A673 (cell line): ENCODE measurements around the gene TMEM184B. TPM values are rescaled to one million over a fixed set of nuclear protein-coding genes. Genes with fewer than 3 reads are reported as not detected.

Experiments used
- BruUV-seq: library from RNA; stranded (reverse); fragments of 400-500 nt; replicated peaks from 2 replicates; lab custom pipeline; 2021; lab: Mats Ljungman, UMichigan
- CTCF ChIA-PET: fragments of 300-600 bp; sonication (Branson Sonifier 250); formaldehyde crosslinking; loops from one replicate; lab custom pipeline; 2022; ENCODE audit warnings: antibody characterized with exemption; lab: Charles Lee
- POLR2A ChIA-PET: fragments of 300-600 bp; sonication (Branson Sonifier 250); formaldehyde crosslinking; loops from one replicate; lab custom pipeline; 2022; ENCODE audit warnings: antibody characterized with exemption; ENCODE audit not compliant: low non-redundant PET; lab: Charles Lee
- DNase-seq: peaks from one replicate; pipeline ENCODE4 v3.0.0-alpha.2; 2015; ENCODE audit warnings: low spot score
- H3K27ac ChIP-seq: fragments of 200-600 bp; sonication (generic); 2 replicates; pipeline ENCODE4 v1.5.1; 2016; ENCODE audit warnings: mixed run types, low read depth, mild to moderate bottlenecking, mixed read lengths, antibody characterized with exemption, low read length; ENCODE audit not compliant: poor library complexity, severe bottlenecking
- H3K27me3 ChIP-seq: fragments of 200-600 bp; sonication (generic); replicated peaks from 2 replicates; pipeline ENCODE4 v1.6.1; 2017; ENCODE audit warnings: mixed run types, low read depth, mild to moderate bottlenecking, mixed read lengths, antibody characterized with exemption, low read length; ENCODE audit not compliant: insufficient read depth, poor library complexity
- H3K36me3 ChIP-seq: fragments of 200-600 bp; sonication (generic); 2 replicates; pipeline ENCODE4 v1.6.1; 2016; ENCODE audit warnings: mixed run types, mild to moderate bottlenecking, mixed read lengths, antibody characterized with exemption, low read length; ENCODE audit not compliant: insufficient read depth, poor library complexity, severe bottlenecking
- H3K4me1 ChIP-seq: fragments of 200-600 bp; sonication (generic); 2 replicates; pipeline ENCODE4 v1.6.1; 2017; ENCODE audit warnings: mixed run types, mild to moderate bottlenecking, mixed read lengths, antibody characterized with exemption, low read length; ENCODE audit not compliant: insufficient read depth, poor library complexity, severe bottlenecking
- H3K4me3 ChIP-seq: fragments of 200-600 bp; sonication (generic); 2 replicates; pipeline ENCODE4 v1.5.1; 2016; ENCODE audit warnings: low read depth, mixed run types, mild to moderate bottlenecking, mixed read lengths, low read length; ENCODE audit not compliant: poor library complexity, severe bottlenecking
- H3K9me3 ChIP-seq: fragments of 200-600 bp; sonication (generic); 2 replicates; pipeline ENCODE4 v1.6.1; 2016; ENCODE audit warnings: mixed run types, low read depth, mild to moderate bottlenecking, mixed read lengths, antibody characterized with exemption, low read length; ENCODE audit not compliant: poor library complexity, severe bottlenecking
- CTCF ChIP-seq: fragments of 300-800, 200-600 bp; sonication (generic); conservative IDR thresholded peaks from 2 replicates; pipeline ENCODE4 v1.5.1; 2017; ENCODE audit warnings: low read depth, mild to moderate bottlenecking, antibody characterized with exemption, low read length, moderate library complexity, mixed read lengths
- EZH2 ChIP-seq: fragments of 200-600 bp; sonication (generic); IDR thresholded peaks from 2 replicates; pipeline ENCODE4 v1.6.1; 2017; ENCODE audit warnings: borderline replicate concordance, low read depth, mild to moderate bottlenecking, mixed read lengths, antibody characterized with exemption, low read length; ENCODE audit not compliant: poor library complexity, severe bottlenecking
- intact Hi-C: fragments of 100-400 bp; cut with micrococcal nuclease; formaldehyde crosslinking; loops from one replicate; pipeline ENCODE4 v1.10.0; 2022; ENCODE audit not compliant: unreplicated experiment
- total RNA-seq: library from RNA; stranded (reverse); gene quantifications from 2 replicates; pipeline ENCODE4 v1.2.3, GENCODE V29; 2021

The TMEM184B gene
- total RNA-seq, 1 experiment from 2014 or later: 50.9 TPM

- CTCF ChIA-PET: no interaction called here
Measured at GRCh38 chr22:38291201-38291777, 18.5 kb upstream of the TMEM184B start.

GRCh38 chr22:38290347-38290746 lies 17.5 kb upstream of the TMEM184B start:
- H3K27me3 ChIP-seq: no peaks in the 10 kb centered on the region
- no peak for TF ChIP-seq EZH2
- POLR2A ChIA-PET: no interaction called here
- no peak for DNase-seq
- no peaks in the 10 kb centered on the region for H3K4me1 ChIP-seq
- CTCF ChIA-PET: no interaction called here
- no TSS peak for BruUV-seq
- no peak overlapping the region for H3K27ac ChIP-seq
- no peak overlapping the region for H3K4me3 ChIP-seq
- H3K9me3 ChIP-seq: no peaks in the 10 kb centered on the region
- intact Hi-C loops: no loop called here
- H3K36me3 ChIP-seq: peaks cover 42% of the 10 kb centered on the region

More at GRCh38 chr22:38291201-38291777, 18.5 kb upstream of the TMEM184B start:
- H3K36me3 ChIP-seq: peaks cover 52% of the 10 kb centered on the region
- no peaks in the 10 kb centered on the region for H3K4me1 ChIP-seq
- intact Hi-C loops: no loop called here
- H3K9me3 ChIP-seq: no peaks in the 10 kb centered on the region
- no TSS peak for BruUV-seq
- no peak overlapping the region for H3K27ac ChIP-seq
- POLR2A ChIA-PET: no interaction called here
- DNase-seq: no peak
- TF ChIP-seq EZH2 (no peak), CTCF (no peak)
- H3K4me3 ChIP-seq: no peak overlapping the region
- no peaks in the 10 kb centered on the region for H3K27me3 ChIP-seq

- H3K4me3 ChIP-seq: no peak overlapping the region
- intact Hi-C loops: no loop called here
- H3K27ac ChIP-seq: no peak overlapping the region
- peaks cover 35% of the 10 kb centered on the region for H3K36me3 ChIP-seq
- no peak for DNase-seq
- ChIA-PET CTCF (no interaction called here), POLR2A (no interaction called here)
- no TSS peak for BruUV-seq
- no peaks in the 10 kb centered on the region for H3K27me3 ChIP-seq
- H3K4me1 ChIP-seq: no peaks in the 10 kb centered on the region
- no peaks in the 10 kb centered on the region for H3K9me3 ChIP-seq
- TF ChIP-seq CTCF: no peak
- TF ChIP-seq EZH2: no peak
Measured at GRCh38 chr22:38289583-38290082, 16.8 kb upstream of the TMEM184B start.
